ENCODE data around the gene C1orf35.

Gene C1orf35

GRCh38 chr1:228107636-228108035 lies 4.5 kb upstream of the C1orf35 start:
- no peaks in the 10 kb centered on the region for H3K9me3 ChIP-seq (ENCODE audit: low read length)
- H3K27me3 ChIP-seq (ENCODE audit: control insufficient read depth in 1 of 2, insufficient read depth in 2 of 2, low read length in 2 of 2) = no peaks in the 10 kb centered on the region
- peaks cover 30% of the 10 kb centered on the region for H3K4me1 ChIP-seq (ENCODE audit: insufficient read depth, low read length)
- H3K27ac ChIP-seq (ENCODE audit: low read depth, low read length) = no peak overlapping the region
- no peak overlapping the region for H3K9ac ChIP-seq (ENCODE audit: low read length)
- H3K4me3 ChIP-seq (ENCODE audit: low read depth in 1 of 2, low read length in 2 of 2) = no peak overlapping the region
- peaks cover 12% of the 10 kb centered on the region for H3K36me3 ChIP-seq (ENCODE audit: insufficient read depth, low read length)

GRCh38 chr1:228106800-228107054 lies 3.6 kb upstream of the C1orf35 start:
- H3K27me3 ChIP-seq (ENCODE audit: control insufficient read depth in 1 of 2, insufficient read depth in 2 of 2, low read length in 2 of 2) = no peaks in the 10 kb centered on the region
- peaks cover 12% of the 10 kb centered on the region for H3K36me3 ChIP-seq (ENCODE audit: insufficient read depth, low read length)
- H3K4me3 ChIP-seq (ENCODE audit: low read depth in 1 of 2, low read length in 2 of 2) = no peak overlapping the region
- H3K27ac ChIP-seq (ENCODE audit: low read depth, low read length) = no peak overlapping the region
- H3K9me3 ChIP-seq (ENCODE audit: low read length) = no peaks in the 10 kb centered on the region
- H3K4me1 ChIP-seq (ENCODE audit: insufficient read depth, low read length) = peaks cover 33% of the 10 kb centered on the region
- H3K9ac ChIP-seq (ENCODE audit: low read length) = no peak overlapping the region

- Histone ChIP-seq H3K4me1 (ENCODE audit: insufficient read depth, low read length) (peaks cover 38% of the 10 kb centered on the region), H3K9me3 (ENCODE audit: low read length) (no peaks in the 10 kb centered on the region), H3K36me3 (ENCODE audit: insufficient read depth, low read length) (peaks cover 14% of the 10 kb centered on the region), H3K4me3 (ENCODE audit: low read depth in 1 of 2, low read length in 2 of 2) (no peak overlapping the region), H3K9ac (ENCODE audit: low read length) (no peak overlapping the region), H3K27ac (ENCODE audit: low read depth, low read length) (no peak overlapping the region), H3K27me3 (ENCODE audit: control insufficient read depth in 1 of 2, insufficient read depth in 2 of 2, low read length in 2 of 2) (no peaks in the 10 kb centered on the region)
Measured at GRCh38 chr1:228105996-228106799, 3.1 kb upstream of the C1orf35 start.

DNA sequence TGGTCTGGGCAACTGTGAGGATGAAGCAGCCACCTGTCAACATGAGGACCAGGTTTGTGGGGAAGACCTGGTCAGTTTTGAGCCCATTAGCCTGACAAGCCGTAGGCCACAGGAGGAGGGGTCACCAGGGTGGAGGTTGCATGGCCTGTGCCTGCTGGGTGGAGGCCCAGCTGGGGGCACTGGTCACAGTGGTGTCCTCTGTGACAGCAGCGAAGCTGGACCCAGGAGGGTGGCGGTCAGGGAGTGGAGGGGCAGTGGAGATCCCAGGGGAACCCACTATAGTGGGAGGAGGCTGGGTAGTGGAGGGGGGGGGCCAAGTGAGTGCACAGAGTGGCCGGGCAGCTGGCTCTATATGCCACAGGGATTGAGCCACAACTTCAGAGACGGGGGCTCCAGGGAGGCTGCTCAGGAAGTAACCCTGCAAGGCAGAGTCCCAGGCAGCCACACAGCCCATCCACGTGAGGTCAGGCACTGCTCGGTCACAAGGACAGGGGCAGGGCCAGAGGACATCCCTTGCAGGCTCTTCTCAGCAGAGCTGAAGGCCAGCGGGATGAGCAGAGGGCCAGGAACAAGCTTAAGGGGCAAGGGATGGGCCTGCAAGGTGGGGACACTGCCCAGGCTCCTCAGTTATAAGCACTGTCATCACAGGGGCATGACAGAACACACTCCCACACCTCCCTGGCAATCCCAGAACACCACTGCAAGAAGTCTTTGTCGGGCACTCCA lies 2.3 kb upstream of the C1orf35 start:
- H3K4me1 ChIP-seq (ENCODE audit: insufficient read depth, low read length) = peaks cover 38% of the 10 kb centered on the region

GRCh38 chr1:228104526-228105269 lies 1.6 kb upstream of the C1orf35 start:
- Histone ChIP-seq H3K27ac (ENCODE audit: low read depth, low read length) (no peak overlapping the region), H3K4me1 (ENCODE audit: insufficient read depth, low read length) (peaks cover 32% of the 10 kb centered on the region), H3K36me3 (ENCODE audit: insufficient read depth, low read length) (peaks cover 26% of the 10 kb centered on the region), H3K9ac (ENCODE audit: low read length) (no peak overlapping the region), H3K9me3 (ENCODE audit: low read length) (no peaks in the 10 kb centered on the region), H3K27me3 (ENCODE audit: control insufficient read depth in 1 of 2, insufficient read depth in 2 of 2, low read length in 2 of 2) (no peaks in the 10 kb centered on the region), H3K4me3 (ENCODE audit: low read depth in 1 of 2, low read length in 2 of 2) (no peak overlapping the region)

More for the DNA sequence above, 2.3 kb upstream of the C1orf35 start:
- H3K4me3 ChIP-seq (ENCODE audit: low read depth in 1 of 2, low read length in 2 of 2) = no peak overlapping the region
- H3K9ac ChIP-seq (ENCODE audit: low read length) = no peak overlapping the region
- H3K36me3 ChIP-seq (ENCODE audit: insufficient read depth, low read length) = peaks cover 20% of the 10 kb centered on the region
- no peaks in the 10 kb centered on the region for H3K27me3 ChIP-seq (ENCODE audit: control insufficient read depth in 1 of 2, insufficient read depth in 2 of 2, low read length in 2 of 2)
- H3K9me3 ChIP-seq (ENCODE audit: low read length) = no peaks in the 10 kb centered on the region
- H3K27ac ChIP-seq (ENCODE audit: low read depth, low read length) = no peak overlapping the region

DNA sequence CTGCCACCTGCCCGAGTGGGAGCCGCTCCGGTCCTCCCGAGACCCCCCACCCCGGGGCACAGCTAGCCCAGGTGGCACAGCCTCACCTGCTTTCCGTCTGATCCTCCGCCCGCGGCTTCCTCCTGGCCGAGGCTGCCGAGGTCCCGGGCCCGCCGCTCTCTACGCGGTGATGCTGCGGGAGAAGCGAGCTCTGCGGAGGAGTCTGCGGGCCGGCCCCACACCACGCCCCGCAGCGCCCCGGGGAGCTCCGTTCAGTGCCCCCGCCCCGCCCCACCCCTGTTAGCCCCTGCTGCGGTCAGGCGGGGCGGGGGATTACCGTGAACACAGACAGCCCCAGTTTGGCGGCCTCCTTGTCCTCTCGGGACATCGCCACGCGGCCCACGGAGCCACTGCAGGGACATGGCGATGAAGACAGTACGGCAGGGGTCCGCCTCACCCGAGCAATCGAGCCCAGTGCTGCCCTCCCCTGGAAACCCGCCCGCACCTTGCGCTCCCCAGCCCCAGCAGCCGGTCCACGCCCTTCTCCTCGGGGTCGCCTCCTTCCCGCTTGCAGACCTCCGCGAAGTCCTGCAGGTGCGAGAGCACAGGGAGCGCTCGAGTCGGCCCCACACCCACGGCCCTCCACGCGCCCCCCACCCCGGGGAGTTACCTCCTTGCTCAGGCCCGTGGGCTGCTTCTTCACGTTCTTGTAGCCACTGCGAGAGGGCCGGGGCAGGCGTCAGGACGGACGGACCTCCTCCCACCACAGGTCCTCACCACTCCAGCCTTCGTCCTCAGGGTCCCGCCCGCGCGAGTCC lies 933 bp downstream of the C1orf35 start:
- H3K9ac ChIP-seq (ENCODE audit: low read length) = no peak overlapping the region
- no peaks in the 10 kb centered on the region for H3K9me3 ChIP-seq (ENCODE audit: low read length)
- H3K27me3 ChIP-seq (ENCODE audit: control insufficient read depth in 1 of 2, insufficient read depth in 2 of 2, low read length in 2 of 2) = no peaks in the 10 kb centered on the region
- H3K4me3 ChIP-seq (ENCODE audit: low read depth in 1 of 2, low read length in 2 of 2) = peak overlapping the region; percentile 38 to 53
- H3K4me1 ChIP-seq (ENCODE audit: insufficient read depth, low read length) = peaks cover 19% of the 10 kb centered on the region
- H3K36me3 ChIP-seq (ENCODE audit: insufficient read depth, low read length) = peaks cover 46% of the 10 kb centered on the region
- peak overlapping the region; percentile 66 for H3K27ac ChIP-seq (ENCODE audit: low read depth, low read length)

DNA sequence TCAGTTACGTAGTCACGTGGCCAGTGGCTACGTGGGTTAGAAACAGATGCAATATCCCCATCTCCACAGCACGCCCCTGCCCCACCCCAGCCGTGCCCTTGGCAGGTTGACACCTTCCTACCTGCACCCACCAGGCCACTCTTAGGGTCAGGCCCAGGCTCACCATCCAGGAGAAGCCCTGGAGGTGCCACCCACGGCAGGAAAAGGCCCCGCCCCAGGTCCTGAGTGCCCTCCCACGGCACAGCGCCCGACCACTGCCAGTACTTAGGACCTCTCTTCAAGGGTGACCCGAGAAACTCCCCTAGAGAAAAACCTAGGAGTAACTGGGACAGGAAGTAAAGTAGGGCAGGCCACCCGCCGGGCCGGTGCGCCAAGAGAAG lies 1.5 kb downstream of the C1orf35 start:
- Histone ChIP-seq H3K4me1 (ENCODE audit: insufficient read depth, low read length) (peaks cover 19% of the 10 kb centered on the region), H3K4me3 (ENCODE audit: low read depth in 1 of 2, low read length in 2 of 2) (no peak overlapping the region), H3K9me3 (ENCODE audit: low read length) (no peaks in the 10 kb centered on the region), H3K9ac (ENCODE audit: low read length) (no peak overlapping the region), H3K27ac (ENCODE audit: low read depth, low read length) (no peak overlapping the region), H3K36me3 (ENCODE audit: insufficient read depth, low read length) (peaks cover 41% of the 10 kb centered on the region), H3K27me3 (ENCODE audit: control insufficient read depth in 1 of 2, insufficient read depth in 2 of 2, low read length in 2 of 2) (no peaks in the 10 kb centered on the region)

DNA sequence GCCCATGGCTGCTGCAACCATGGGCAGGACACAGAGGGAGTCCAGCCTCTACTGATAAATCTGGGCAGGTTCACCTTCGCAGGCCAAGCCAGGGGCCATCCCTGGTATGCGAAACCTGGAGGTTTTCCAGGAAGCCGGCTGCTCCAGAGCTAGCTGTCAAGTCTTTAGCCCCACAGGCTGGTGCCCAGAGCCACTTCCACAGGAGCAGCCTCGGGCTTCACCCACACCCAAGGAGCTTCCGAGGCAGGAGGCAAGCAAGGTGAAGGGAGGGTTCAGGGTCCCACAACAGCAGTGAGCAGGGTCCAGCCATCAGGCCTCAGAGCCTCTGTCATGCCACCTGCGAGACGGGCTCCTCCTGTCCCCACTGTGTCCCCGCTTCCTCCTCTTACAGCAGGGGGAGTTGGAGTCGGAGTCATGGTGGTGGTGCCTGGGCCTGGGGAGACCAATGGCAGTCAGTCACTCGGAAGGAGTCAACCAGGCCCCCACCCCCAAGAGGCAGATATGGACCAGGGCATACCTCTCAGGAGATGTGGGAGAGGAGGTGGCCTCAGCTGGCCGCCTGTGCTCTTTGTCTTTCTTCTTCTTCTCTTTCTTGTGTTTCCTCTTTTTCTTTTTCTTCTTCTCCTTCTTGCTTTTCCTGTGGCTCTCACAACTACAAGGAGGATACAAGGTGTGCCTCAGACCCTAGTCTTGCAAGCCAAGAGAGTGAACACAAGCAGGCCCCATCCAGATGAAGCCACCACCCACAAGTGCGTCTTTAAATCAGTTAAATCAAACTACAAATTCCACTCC lies 2.1 kb downstream of the C1orf35 start:
- Histone ChIP-seq H3K27me3 (ENCODE audit: control insufficient read depth in 1 of 2, insufficient read depth in 2 of 2, low read length in 2 of 2) (no peaks in the 10 kb centered on the region), H3K27ac (ENCODE audit: low read depth, low read length) (no peak overlapping the region), H3K9ac (ENCODE audit: low read length) (no peak overlapping the region), H3K36me3 (ENCODE audit: insufficient read depth, low read length) (peaks cover 40% of the 10 kb centered on the region), H3K4me1 (ENCODE audit: insufficient read depth, low read length) (peaks cover 23% of the 10 kb centered on the region), H3K4me3 (ENCODE audit: low read depth in 1 of 2, low read length in 2 of 2) (no peak overlapping the region), H3K9me3 (ENCODE audit: low read length) (no peaks in the 10 kb centered on the region)

GRCh38 chr1:228099331-228099732 lies 3.8 kb downstream of the C1orf35 start:
- Histone ChIP-seq H3K9ac (ENCODE audit: low read length) (no peak overlapping the region), H3K4me3 (ENCODE audit: low read depth in 1 of 2, low read length in 2 of 2) (no peak overlapping the region), H3K9me3 (ENCODE audit: low read length) (peaks cover 3% of the 10 kb centered on the region), H3K27me3 (ENCODE audit: control insufficient read depth in 1 of 2, insufficient read depth in 2 of 2, low read length in 2 of 2) (no peaks in the 10 kb centered on the region), H3K36me3 (ENCODE audit: insufficient read depth, low read length) (peaks cover 40% of the 10 kb centered on the region), H3K4me1 (ENCODE audit: insufficient read depth, low read length) (peaks cover 22% of the 10 kb centered on the region), H3K27ac (ENCODE audit: low read depth, low read length) (no peak overlapping the region)

DNA sequence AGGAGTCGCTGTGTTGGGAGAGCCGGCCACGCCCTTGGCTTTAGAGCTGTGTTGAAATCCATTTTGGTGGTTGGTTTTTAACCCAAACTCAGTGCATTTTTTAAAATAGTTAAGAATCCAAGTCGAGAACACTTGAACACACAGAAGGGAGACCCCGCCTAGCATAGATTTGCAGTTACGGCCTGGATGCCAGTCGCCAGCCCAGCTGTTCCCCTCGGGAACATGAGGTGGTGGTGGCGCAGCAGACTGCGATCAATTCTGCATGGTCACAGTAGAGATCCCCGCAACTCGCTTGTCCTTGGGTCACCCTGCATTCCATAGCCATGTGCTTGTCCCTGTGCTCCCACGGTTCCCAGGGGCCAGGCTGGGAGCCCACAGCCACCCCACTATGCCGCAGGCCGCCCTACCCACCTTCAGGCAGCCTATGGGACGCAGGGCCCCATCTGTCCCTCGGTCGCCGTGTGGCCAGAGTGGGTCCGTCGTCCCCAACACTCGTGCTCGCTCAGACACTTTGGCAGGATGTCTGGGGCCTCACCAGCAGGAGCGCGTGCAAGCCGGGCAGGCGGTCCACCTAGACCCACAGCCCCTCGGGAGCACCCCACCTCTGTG lies 4.7 kb downstream of the C1orf35 start:
- H3K4me3 ChIP-seq (ENCODE audit: low read depth in 1 of 2, low read length in 2 of 2) = no peak overlapping the region
- H3K27me3 ChIP-seq (ENCODE audit: control insufficient read depth in 1 of 2, insufficient read depth in 2 of 2, low read length in 2 of 2) = no peaks in the 10 kb centered on the region
- no peak overlapping the region for H3K9ac ChIP-seq (ENCODE audit: low read length)
- H3K4me1 ChIP-seq (ENCODE audit: insufficient read depth, low read length) = peaks cover 15% of the 10 kb centered on the region
- H3K27ac ChIP-seq (ENCODE audit: low read depth, low read length) = no peak overlapping the region
- H3K36me3 ChIP-seq (ENCODE audit: insufficient read depth, low read length) = peaks cover 40% of the 10 kb centered on the region
- H3K9me3 ChIP-seq (ENCODE audit: low read length) = peaks cover 3% of the 10 kb centered on the region
